Tibial artery (tissue), 4 donors: Measurements from ENCODE around the gene KIRREL3.

Experiments used
- DNase-seq, 2 donors: peaks; one replicate each; pipeline ENCODE4 v3.0.0-alpha.2; 2019
- H3K27ac ChIP-seq, 2 donors: fragments of 200-600 bp; sonication (generic) in 1 of 2; 1 replicate in 1 of 2; 2 replicates in 1 of 2; pipeline ENCODE4 v1.5.1; 2018 to 2019; ENCODE audit warnings: mild to moderate bottlenecking in 1 of 2
- H3K27me3 ChIP-seq, 2 donors: fragments of 200-600 bp; sonication (generic) in 1 of 2; one replicate each; pipeline versions ENCODE4 v1.5.1 to v1.6.0; 2016 to 2019
- H3K36me3 ChIP-seq, 3 donors: fragments of 200-600 bp; sonication (generic) in 2 of 3; one replicate each; pipeline ENCODE4 v1.5.1; 2016 to 2019; ENCODE audit warnings: mild to moderate bottlenecking in 2 of 3
- H3K4me1 ChIP-seq, 4 donors: fragments of 200-600 bp; sonication (generic) in 2 of 4; 1 replicate in 3 of 4; 2 replicates in 1 of 4; pipeline ENCODE4 v1.5.1; 2016 to 2019
- H3K4me3 ChIP-seq, 2 donors: fragments of 200-600 bp; sonication (generic) in 1 of 2; 1 replicate in 1 of 2; 2 replicates in 1 of 2; pipeline ENCODE4 v1.5.1; 2018 to 2019; ENCODE audit warnings: mild to moderate bottlenecking in 2 of 2
- H3K9me3 ChIP-seq, 3 donors: fragments of 200-600 bp; sonication (generic) in 1 of 3; one replicate each; pipeline ENCODE4 v1.5.1; 2016 to 2019
- intact Hi-C: fragments of 100-400 bp; cut with DNase I; formaldehyde crosslinking; loops from one replicate; pipeline ENCODE4 v1.15.0; 2023; ENCODE audit warnings: low total_unique reads
- TF ChIP-seq, protein P1 (sequence below), 2 experiments: fragments of 200-600 bp in 1 of 2; fragments of 450-650 bp in 1 of 2; IDR thresholded peaks; one replicate each; pipeline ENCODE4 v1.5.1; 2017 to 2019; ENCODE audit warnings: antibody characterized with exemption in 2 of 2, mild to moderate bottlenecking in 1 of 2, moderate library complexity in 1 of 2

KIRREL3 gene

DNA sequence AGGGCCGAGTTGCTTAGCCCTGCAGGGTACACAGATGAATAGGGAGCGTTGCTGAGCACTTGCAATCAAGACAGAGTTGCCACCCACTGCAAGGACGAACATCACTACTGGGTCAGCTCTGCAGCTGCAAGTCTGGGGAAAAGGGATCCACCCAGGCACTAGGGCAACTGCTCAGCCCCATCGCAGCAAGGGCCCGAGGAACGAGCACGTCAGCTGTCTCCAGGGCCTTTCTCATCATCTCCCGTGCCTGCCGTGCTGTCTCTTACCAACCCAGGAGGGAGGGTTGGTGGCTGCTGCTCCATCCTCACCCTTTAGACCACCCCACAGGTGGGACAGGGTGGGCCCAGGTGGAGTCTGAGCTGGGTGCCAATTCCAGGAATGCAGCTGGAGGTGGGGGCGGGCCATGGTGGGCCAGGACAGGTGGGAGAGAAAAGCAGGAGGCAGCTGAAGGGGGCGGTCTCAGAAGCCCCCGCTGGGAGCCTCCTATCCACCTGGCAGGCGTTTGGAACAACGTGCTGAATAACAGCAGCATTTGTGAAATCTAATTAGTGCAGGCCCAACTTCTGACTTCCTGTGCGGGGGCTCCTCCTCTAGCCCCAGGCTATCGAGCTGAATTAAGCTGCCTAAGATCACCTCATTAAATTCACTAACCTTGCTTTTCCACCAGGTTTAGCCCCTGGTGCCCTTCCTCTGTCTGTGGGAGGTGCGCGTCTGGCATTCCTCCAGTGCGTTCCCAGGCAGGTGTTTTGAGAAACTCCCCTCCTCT, 392.6 kb downstream of the KIRREL3 start:
- no peaks in the 10 kb centered on the region for H3K9me3 ChIP-seq
- no peaks in the 10 kb centered on the region for H3K4me1 ChIP-seq
- peaks cover 0 to 52% of the 10 kb centered on the region in 2 donors for H3K27me3 ChIP-seq
- H3K27ac ChIP-seq = no peak overlapping the region
- TF ChIP-seq, protein P1, sequence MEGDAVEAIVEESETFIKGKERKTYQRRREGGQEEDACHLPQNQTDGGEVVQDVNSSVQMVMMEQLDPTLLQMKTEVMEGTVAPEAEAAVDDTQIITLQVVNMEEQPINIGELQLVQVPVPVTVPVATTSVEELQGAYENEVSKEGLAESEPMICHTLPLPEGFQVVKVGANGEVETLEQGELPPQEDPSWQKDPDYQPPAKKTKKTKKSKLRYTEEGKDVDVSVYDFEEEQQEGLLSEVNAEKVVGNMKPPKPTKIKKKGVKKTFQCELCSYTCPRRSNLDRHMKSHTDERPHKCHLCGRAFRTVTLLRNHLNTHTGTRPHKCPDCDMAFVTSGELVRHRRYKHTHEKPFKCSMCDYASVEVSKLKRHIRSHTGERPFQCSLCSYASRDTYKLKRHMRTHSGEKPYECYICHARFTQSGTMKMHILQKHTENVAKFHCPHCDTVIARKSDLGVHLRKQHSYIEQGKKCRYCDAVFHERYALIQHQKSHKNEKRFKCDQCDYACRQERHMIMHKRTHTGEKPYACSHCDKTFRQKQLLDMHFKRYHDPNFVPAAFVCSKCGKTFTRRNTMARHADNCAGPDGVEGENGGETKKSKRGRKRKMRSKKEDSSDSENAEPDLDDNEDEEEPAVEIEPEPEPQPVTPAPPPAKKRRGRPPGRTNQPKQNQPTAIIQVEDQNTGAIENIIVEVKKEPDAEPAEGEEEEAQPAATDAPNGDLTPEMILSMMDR (IDR thresholded peaks at IDR 0.05) = no peak
- intact Hi-C loops = no loop called here
- H3K36me3 ChIP-seq = no peaks in the 10 kb centered on the region
- DNase-seq = peak in 1 of 2 donors; percentile 43
- no peak overlapping the region for H3K4me3 ChIP-seq

DNA sequence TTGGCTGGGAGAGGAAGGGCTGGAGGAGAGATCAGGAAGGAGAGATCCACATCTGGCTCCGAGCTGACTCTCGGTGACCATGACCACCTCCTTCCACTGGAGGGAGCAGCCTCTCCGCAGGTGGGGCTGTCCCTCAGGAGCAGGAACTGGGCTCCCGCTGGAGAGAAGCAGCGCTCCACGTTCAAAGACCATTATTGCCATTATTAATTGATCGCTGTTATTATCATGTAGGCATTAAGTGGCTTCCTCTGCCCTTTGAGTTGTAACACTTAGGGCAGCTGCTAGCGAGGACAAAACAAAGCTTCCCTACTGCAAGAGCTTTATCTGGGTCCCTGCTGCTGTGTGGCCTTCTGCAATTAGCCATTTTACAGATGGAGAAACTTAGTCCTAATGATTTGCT, 393.2 kb downstream of the KIRREL3 start:
- DNase-seq = peak in 1 of 2 donors; percentile 29
- Histone ChIP-seq H3K27me3 (peaks cover 0 to 58% of the 10 kb centered on the region in 2 donors), H3K27ac (no peak overlapping the region), H3K4me3 (no peak overlapping the region), H3K9me3 (no peaks in the 10 kb centered on the region), H3K4me1 (no peaks in the 10 kb centered on the region), H3K36me3 (no peaks in the 10 kb centered on the region)
- TF ChIP-seq, protein P1 (IDR thresholded peaks at IDR 0.05) = no peak
- intact Hi-C loops = no loop called here

DNA sequence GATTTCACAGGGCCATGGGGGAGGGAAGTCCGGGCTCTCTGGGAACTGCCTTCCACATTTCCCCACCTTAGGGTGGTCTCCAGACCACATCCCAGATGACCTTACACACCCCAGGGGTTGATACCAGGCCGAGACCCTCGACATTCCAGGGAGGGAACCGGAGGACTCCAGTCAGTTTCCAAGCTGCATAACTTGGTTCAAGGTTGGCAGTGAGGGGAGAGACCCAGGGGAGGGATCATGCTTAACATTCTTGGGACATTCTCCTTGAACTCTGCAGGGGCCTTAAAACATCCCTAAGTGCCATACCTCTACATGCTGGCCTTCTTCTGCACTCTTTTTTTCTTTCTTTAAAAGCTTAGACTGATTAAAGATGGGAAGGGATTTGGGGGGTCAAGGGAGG, 394.1 kb downstream of the KIRREL3 start:
- intact Hi-C loops = no loop called here
- no peaks in the 10 kb centered on the region for H3K4me1 ChIP-seq
- no peaks in the 10 kb centered on the region for H3K9me3 ChIP-seq

DNA sequence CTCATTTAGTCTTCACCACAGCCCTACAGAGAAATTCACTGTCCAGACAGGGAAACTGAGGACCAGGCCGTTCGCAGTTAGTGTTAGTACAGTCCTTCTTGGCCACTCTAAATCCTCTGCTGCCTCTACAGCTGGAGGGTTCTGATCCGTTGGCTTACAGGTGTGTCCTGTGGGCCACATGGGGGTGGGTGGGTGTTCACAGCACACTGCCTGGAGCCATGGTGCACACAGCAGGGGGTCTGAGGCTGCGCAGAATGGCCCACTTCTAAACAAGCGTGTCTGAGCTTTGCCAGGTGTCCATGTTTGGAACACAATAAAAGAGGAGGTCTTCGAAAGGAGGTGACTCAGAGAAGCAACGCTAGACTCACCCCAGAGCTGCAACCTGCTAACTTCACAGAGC, 396.1 kb downstream of the KIRREL3 start:
- TF ChIP-seq, protein P1 (IDR thresholded peaks at IDR 0.05) = no peak
- intact Hi-C loops = no loop called here
- DNase-seq = no peak

More for the DNA sequence above, 394.1 kb downstream of the KIRREL3 start:
- peak in 1 of 2 donors; percentile 25 for DNase-seq
- H3K36me3 ChIP-seq = no peaks in the 10 kb centered on the region
- TF ChIP-seq, protein P1 (IDR thresholded peaks at IDR 0.05) = no peak
- peaks cover 0 to 65% of the 10 kb centered on the region in 2 donors for H3K27me3 ChIP-seq
- no peak overlapping the region for H3K27ac ChIP-seq
- no peak overlapping the region for H3K4me3 ChIP-seq

DNA sequence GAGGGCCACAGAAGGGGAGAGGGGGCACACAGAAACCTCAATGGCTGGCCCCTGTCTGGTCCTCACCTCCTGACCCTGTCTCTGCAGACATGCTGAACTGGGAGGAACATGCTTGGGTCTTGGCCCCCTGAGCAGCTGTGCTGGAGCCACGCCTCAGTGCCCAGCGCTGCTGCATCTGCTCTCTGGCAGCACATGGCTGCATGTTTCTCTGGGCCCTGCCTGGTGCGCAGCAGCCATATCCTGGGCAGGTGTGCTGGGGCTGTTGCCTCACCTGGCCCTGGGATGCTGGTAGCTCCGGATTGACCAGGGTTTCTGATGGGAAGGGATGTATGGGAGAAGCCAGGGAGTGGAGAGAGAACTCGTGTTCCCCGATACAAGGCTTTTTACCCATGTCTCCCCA, 397.1 kb downstream of the KIRREL3 start:
- Histone ChIP-seq H3K27ac (no peak overlapping the region), H3K4me1 (no peaks in the 10 kb centered on the region), H3K9me3 (no peaks in the 10 kb centered on the region), H3K36me3 (no peaks in the 10 kb centered on the region), H3K27me3 (peaks cover 0 to 59% of the 10 kb centered on the region in 2 donors), H3K4me3 (no peak overlapping the region)
- DNase-seq = no peak
- intact Hi-C loops = no loop called here
- TF ChIP-seq, protein P1 (IDR thresholded peaks at IDR 0.05) = no peak

More for the DNA sequence above, 396.1 kb downstream of the KIRREL3 start:
- Histone ChIP-seq H3K9me3 (no peaks in the 10 kb centered on the region), H3K27me3 (peaks cover 0 to 66% of the 10 kb centered on the region in 2 donors), H3K4me1 (no peaks in the 10 kb centered on the region), H3K27ac (no peak overlapping the region), H3K36me3 (no peaks in the 10 kb centered on the region), H3K4me3 (no peak overlapping the region)
